Measurements from ENCODE around the gene PPP1R9B.

The PPP1R9B gene, protein sequence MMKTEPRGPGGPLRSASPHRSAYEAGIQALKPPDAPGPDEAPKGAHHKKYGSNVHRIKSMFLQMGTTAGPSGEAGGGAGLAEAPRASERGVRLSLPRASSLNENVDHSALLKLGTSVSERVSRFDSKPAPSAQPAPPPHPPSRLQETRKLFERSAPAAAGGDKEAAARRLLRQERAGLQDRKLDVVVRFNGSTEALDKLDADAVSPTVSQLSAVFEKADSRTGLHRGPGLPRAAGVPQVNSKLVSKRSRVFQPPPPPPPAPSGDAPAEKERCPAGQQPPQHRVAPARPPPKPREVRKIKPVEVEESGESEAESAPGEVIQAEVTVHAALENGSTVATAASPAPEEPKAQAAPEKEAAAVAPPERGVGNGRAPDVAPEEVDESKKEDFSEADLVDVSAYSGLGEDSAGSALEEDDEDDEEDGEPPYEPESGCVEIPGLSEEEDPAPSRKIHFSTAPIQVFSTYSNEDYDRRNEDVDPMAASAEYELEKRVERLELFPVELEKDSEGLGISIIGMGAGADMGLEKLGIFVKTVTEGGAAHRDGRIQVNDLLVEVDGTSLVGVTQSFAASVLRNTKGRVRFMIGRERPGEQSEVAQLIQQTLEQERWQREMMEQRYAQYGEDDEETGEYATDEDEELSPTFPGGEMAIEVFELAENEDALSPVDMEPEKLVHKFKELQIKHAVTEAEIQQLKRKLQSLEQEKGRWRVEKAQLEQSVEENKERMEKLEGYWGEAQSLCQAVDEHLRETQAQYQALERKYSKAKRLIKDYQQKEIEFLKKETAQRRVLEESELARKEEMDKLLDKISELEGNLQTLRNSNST

DNA sequence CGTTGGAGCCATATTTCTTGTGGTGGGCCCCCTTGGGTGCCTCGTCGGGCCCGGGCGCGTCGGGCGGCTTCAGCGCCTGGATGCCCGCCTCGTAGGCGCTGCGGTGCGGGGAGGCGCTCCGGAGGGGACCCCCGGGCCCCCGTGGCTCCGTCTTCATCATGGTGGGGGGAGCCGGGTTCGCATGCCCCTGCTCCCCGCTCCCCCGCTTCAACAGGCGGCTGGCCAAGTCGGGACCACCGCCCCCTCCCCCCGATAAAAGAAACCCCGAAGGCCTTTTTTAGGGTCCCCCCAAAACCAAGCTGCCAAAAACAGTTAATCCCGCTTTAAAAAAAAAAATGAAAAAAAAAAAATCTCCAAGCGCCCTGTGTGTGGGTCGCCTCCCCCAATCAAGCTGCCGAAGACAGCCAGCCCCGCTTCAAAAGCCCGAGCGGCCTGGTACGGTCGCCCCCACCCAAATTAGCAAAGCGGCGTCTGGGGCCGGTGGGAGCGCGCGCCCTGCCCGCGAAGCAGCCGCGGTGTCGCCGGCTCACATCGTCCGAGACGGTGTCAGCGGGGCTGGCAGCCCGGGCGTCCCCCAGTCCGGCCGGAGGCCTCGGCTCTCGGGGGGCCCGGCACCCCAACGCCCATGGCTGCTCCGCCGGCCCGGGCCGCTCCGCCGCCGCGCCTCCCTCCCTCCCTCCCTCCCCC lies at the start of gene PPP1R9B:
TSS of gene PPP1R9B (minus strand) at position 324 of the 687 bp plus-strand sequence. CDS start at position 160, 164 bp downstream.
- DNase-seq (ENCODE audit: extremely low spot score, insufficient read length, low read depth), result no peak

GRCh38 chr17:50199803-50200456 lies 49.5 kb upstream of the PPP1R9B start:
- DNase-seq (ENCODE audit: extremely low spot score, insufficient read length, low read depth) (no peak), FAIRE-seq (peak; percentile 51)

More for the DNA sequence above, at the start of gene PPP1R9B:
- FAIRE-seq, result no peak

DNA sequence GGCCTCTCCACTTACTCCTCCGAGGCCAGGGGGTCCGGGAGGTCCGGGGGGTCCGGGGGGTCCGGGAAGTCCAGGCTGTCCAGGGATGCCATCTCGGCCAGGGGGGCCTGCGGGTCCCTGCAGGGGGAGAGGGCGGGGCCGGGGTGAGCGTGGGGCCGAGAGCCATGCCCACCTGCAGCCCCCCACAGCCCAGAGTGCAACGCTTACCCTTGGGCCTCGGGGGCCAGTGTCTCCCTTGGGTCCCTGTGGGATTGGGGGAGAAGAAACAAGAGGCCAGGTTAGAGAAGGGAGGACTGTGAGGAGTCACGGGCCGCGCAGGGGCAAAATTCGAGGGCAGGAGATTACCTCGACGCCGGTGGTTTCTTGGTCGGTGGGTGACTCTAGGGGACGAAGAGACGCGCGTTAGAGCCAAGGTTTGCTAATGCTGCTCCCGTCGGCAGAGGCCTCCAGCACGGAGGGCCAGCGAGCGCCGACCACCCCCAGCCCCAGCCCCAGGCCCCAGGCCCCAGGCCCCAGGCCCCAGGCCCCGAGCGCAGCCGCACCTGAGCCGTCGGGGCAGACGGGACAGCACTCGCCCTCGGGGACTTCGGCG lies 48.8 kb upstream of the PPP1R9B start:
- DNase-seq (ENCODE audit: extremely low spot score, insufficient read length, low read depth) (no peak), FAIRE-seq (no peak)

- DNase-seq (ENCODE audit: extremely low spot score, insufficient read length, low read depth) (no peak), FAIRE-seq (peak; percentile 91)
These were observed 47.7 kb upstream of the PPP1R9B start for GRCh38 chr17:50198026-50198669.

- no peak for FAIRE-seq
- DNase-seq (ENCODE audit: extremely low spot score, insufficient read length, low read depth), result no peak
These were observed 46.3 kb upstream of the PPP1R9B start for GRCh38 chr17:50196826-50197225.

- FAIRE-seq (no peak), DNase-seq (ENCODE audit: extremely low spot score, insufficient read length, low read depth) (no peak)
These were observed 45.6 kb upstream of the PPP1R9B start for GRCh38 chr17:50196036-50196435.

- FAIRE-seq (no peak), DNase-seq (ENCODE audit: extremely low spot score, insufficient read length, low read depth) (no peak)
These were observed 44.7 kb upstream of the PPP1R9B start for GRCh38 chr17:50194934-50195865.

GRCh38 chr17:50194140-50194933 lies 43.9 kb upstream of the PPP1R9B start:
- DNase-seq (ENCODE audit: extremely low spot score, insufficient read length, low read depth) (no peak), FAIRE-seq (no peak)

- FAIRE-seq (no peak), DNase-seq (ENCODE audit: extremely low spot score, insufficient read length, low read depth) (no peak)
These were observed 42.3 kb upstream of the PPP1R9B start for GRCh38 chr17:50192618-50193291.

- no peak for FAIRE-seq
- DNase-seq (ENCODE audit: extremely low spot score, insufficient read length, low read depth), result no peak
These were observed 41.7 kb upstream of the PPP1R9B start for GRCh38 chr17:50192144-50192617.

GRCh38 chr17:50191359-50192143 lies 41.1 kb upstream of the PPP1R9B start:
- no peak for FAIRE-seq
- no peak for DNase-seq (ENCODE audit: extremely low spot score, insufficient read length, low read depth)

- DNase-seq (ENCODE audit: extremely low spot score, insufficient read length, low read depth) (no peak), FAIRE-seq (no peak)
These were observed 40.3 kb upstream of the PPP1R9B start for GRCh38 chr17:50190603-50191358.

DNA sequence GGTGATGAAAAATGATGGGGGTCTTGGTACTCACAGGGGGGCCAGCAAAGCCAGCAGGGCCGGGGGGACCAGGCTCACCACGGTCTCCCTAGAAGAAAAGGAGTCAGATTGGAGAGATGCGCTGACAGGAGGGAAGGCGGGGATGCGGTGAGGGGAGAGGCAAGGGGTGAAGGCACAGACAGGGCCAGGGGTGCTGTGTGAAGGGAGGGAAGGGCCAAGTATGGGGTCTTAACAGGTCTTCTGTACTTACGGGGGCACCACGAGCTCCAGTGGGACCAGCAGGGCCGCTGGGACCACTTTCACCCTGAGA lies 39.8 kb upstream of the PPP1R9B start:
- FAIRE-seq (no peak), DNase-seq (ENCODE audit: extremely low spot score, insufficient read length, low read depth) (no peak)

- no peak for FAIRE-seq
- DNase-seq (ENCODE audit: extremely low spot score, insufficient read length, low read depth), result no peak
These were observed 39.2 kb upstream of the PPP1R9B start for GRCh38 chr17:50189550-50190292.
